Limb (tissue), 2 donors: ENCODE measurements around the gene IKZF2.

Experiments used
- DNase-seq, 2 donors: peaks; one replicate each; pipeline ENCODE4 v3.0.0-alpha.2; 2016; ENCODE audit errors: extremely low spot score in 2 of 2

The IKZF2 gene

DNA sequence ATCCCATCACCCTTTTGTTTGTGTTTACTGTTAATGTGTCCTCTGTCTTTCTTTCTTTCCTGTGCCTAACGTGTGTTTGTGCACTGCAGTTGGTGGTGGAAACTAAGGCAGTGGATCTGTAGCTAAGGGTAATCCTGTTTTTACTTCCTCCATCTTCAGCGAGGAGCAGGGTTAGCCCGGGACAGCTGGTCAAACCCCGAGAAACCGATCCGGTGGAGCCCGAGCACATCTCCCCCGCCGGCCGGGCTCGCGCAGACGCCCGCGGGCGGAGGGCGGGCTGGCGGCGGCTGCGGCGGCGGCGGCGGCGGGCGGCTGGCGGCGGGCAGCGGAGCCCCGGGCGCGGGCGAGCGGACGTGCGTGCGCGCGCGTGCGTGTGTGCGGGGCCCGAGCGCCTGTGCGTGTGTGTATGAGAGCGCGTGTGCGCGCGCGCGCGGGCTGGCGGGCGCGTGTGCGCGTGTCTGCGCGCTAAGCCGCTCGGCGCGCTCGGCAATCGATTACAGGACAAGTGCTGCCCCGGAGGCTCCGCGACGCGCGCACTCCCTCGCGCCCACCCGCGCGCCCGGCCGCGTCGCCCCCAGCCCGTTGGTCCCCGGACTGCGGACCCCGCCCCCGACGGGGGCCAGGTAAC is at the start of gene IKZF2:
IKZF2 (minus strand) TSS at position 176 of the 628 bp plus-strand sequence. CDS start 2,983 bp downstream, outside the sequence.
- peak; percentile 88 to 92 for DNase-seq

GRCh38 chr2:213199871-213200270 is 48.5 kb upstream of the IKZF2 start:
- DNase-seq = no peak

DNA sequence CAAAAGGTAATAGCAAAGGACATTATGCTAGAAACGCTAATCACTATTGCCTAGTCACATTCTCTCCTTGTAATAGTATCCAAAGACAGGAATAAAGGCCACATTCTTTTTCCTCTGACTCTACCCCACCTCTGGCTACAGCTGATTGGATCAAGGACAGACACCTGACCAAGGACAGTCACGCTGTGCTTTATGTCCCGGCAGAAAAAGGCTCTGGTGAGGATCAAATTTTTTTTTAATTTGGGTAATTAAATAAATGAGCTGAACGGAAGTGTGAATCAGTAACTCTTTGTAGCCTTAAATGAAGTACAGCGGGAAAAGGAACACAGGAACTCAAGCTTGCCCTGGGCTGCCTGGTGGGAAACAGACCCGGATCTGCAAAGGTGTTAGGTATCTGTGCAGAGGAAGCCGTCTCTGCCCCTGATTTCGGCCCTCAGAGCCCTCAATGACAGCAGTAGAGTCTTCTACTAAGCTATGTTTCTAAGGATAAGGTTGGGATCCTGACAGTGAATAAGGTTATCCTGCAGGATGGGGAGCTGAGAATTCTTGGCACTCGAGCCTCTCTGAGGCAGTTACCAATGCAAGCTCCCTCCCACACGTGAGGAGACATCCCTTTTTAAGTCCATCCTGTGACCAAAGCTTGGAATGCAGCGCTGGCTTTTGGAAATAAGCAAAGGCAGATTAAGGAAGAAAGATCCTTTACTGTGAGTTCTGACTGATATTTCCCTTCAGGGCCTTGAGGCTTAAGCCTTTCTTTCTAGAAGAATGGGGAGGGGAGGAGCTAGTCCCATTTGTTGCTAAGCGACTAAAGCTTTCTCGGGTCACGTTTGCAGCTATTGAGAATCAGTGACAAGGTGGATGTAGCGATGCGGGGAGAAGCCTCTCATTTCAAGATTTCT is 37.8 kb upstream of the IKZF2 start:
- DNase-seq = peak; percentile 21 to 31

- no peak for DNase-seq
Observed at GRCh38 chr2:213188533-213188867, 37.1 kb upstream of the IKZF2 start.

GRCh38 chr2:213187833-213188532 is 36.6 kb upstream of the IKZF2 start:
- DNase-seq = no peak

- no peak for DNase-seq
Observed at GRCh38 chr2:213187386-213187785, 36.0 kb upstream of the IKZF2 start.

GRCh38 chr2:213185147-213185822 is 33.9 kb upstream of the IKZF2 start:
- no peak for DNase-seq

DNA sequence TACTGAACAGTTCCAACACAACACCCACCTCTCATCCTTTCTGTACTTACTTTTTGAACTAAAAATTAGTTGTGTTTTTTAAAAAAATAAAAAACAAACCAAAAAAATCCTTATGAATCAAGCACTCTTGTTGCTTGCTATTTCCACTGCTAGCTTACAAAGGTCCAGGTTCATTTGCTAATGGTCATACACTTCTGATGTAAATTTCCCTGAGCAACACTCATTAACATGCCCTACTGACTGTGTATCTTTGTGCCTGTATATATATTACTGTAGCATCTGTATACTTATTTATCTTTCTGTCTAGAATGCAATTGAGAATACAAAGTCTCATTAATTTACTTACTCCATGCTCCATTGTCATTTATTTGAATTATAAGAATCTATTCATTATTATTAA is 30.3 kb upstream of the IKZF2 start:
- DNase-seq = no peak

- DNase-seq = no peak
Observed at GRCh38 chr2:213177679-213178078, 26.3 kb upstream of the IKZF2 start.

- no peak for DNase-seq
Observed at GRCh38 chr2:213175673-213176247, 24.3 kb upstream of the IKZF2 start.

GRCh38 chr2:213172641-213173040 is 21.2 kb upstream of the IKZF2 start:
- DNase-seq = no peak

DNA sequence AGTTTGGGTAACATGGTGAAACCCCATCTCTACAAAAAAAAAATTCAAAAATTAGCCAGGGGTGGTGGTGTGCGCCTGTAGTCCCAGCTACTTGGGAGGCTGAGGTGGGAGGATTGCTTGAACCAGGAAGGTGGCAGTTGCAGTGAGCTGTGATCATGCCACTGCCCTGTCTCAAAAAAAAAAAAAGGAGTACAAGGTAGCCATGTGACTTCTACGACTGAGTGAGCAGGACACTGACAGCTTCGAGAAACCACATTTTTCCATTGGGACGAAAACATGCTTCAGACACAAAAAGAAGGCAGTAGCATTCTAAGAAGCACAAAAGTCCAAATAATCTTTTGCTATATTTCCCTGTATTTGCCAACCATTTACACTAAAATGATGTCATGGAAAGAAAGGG is 19.7 kb upstream of the IKZF2 start:
- no peak for DNase-seq

DNA sequence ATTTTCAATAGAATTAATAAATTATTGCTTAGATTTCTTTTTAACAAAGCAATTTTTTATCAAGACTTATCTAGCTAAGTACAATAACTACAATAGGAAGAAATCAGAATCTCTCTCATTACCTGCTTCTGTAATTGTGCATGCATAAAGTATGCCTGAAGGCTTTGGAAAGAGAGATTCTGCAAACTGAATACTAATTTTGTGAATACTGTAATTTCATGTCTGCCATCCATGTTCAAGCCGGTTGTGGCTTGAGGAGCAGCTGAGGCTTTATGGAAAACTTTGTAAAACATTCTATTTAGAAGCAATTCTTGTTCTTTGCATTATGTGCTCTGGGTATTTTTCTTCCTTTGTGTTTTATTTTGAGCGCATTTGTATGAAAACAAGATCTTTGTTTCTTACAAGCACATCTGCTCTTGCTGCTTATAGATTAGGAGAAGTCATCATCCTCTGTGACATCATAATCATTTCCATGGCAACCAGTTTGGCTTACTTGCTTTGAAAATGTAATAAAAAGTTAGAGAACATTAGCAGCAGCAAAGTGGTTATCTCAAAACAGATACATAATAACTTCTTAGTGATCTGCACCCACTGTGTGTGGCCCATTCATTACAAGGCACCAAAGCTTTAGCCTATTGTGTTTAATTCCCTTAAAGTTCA is 16.0 kb upstream of the IKZF2 start:
- no peak for DNase-seq

GRCh38 chr2:213166109-213166508 is 14.7 kb upstream of the IKZF2 start:
- DNase-seq = no peak

GRCh38 chr2:213164263-213164662 is 12.9 kb upstream of the IKZF2 start:
- no peak for DNase-seq

- DNase-seq = no peak
Observed at GRCh38 chr2:213162516-213163118, 11.2 kb upstream of the IKZF2 start.

GRCh38 chr2:213161759-213162515 is 10.5 kb upstream of the IKZF2 start:
- no peak for DNase-seq

- DNase-seq = no peak
Observed at GRCh38 chr2:213159768-213160167, 8.4 kb upstream of the IKZF2 start.

DNA sequence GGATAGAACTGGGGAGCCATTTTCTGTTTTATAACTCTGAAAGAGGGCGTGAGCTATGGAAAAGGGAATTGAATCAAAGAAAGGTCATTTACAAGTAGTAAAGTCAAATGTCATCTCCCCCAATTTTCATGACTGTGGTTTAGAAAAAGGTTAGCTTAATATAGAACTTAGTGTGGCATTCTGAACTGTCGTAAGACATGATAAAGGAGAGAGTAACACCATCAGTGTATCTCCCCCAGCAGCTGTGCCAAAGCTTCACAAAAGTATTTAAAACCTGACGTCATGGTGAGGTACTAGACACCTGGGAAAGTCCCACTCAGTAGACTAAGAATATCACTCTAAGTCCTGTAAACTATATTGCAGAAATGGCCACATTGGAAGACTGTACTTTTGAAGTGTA is 5.8 kb upstream of the IKZF2 start:
- DNase-seq = no peak

DNA sequence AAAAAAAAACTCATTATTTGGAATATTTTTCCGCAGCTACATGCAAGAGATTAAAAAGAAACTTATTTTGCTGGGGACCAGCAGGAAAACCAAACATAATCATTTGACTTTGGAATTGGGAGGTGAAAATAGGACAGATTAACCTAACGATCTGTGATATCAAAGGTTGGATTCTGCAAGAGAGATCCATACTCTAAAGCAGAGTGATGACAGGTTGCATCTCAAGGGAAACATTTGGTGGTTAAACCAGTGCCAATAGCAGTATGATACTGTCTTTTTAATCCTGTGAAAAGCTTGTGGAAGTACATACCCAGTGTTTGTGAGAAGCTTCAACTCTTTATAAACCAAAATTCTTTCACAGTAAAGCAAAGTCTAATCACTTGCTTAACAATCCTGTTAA is 5.3 kb upstream of the IKZF2 start:
- DNase-seq = no peak
